GM18519 (cell line): Measurements from ENCODE around the gene MESP2.

Experiments
- ATAC-seq: cut with Tn5 transposase; IDR thresholded peaks from one replicate; pipeline ENCODE4 v1.9.1; 2021; ENCODE audit warnings: mild to moderate bottlenecking, moderate library complexity; ENCODE audit not compliant: unreplicated experiment, low FRiP score

Gene MESP2

DNA sequence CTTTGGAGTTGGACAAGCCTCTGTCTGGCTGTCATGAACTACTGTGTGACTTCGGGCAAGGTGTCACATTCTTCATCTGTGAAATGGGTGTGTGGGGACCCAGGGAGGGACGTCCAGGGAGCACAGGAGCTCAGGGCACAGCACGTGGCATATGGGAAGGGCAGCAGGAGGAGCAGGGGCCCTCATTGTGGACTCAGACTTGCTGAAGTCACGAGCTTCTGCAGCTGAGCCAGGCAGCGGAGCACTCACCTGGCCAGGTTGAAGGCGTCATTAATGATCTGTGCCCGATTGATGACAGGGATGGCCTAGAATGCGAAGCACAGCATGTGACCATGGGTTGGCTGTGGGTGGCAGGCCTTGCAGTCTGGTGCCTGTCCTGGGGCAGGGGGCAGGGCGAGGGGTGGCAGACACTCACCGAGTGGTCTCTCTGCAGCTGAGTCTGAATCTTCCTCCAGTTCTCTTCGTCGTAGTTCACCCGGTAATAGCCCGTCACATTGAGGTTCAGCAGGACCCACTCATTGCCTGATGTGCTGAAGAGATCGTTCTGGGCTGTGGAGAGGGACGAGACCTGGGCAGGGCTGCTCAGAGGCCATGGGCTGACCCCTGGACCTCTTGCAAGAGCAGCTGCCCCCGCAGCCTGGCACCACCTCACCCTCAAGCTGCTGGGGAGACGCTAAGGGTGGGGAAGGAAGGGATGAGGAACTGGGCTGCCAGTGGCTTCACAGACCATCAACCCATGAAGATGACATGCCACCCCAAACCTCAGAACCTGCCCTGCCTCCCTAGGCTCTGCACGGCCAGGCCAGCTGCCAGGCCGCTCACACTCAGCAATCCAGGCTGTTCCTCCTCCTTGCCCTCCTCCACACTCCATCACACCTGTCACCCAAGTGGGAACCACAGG is 23.1 kb downstream of the MESP2 start:
- no peak for ATAC-seq

DNA sequence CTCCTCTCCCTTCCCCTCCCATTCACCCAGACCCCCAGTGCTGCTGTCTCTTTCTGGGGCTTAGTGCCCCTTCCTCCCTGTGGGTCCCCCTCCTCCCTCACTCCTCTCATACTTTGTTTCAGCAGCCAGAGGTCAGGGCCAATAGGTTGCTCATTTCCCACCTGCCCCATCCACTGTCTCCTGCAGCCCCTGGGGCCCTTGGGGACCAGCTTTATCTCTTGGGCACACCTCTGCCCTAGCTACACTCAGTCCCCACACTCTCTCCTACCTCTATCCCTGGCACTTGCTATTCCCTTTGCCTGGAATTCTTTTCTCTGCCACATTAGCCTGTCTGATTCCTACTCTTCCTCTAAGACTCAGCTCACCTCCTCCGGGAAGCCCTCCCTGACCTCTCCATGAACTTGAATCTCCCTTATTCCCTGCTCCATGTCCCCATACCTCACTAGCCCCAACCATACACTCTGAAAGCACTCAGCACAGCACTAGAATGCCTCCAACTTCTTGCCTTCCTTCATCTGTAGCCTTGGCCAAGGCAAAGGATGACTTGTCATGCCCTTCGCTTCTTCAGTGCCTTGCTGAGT is 23.9 kb downstream of the MESP2 start:
- no peak for ATAC-seq

- no peak for ATAC-seq
Observed at GRCh38 chr15:89801471-89802195, 25.5 kb downstream of the MESP2 start.

GRCh38 chr15:89802231-89802928 is 26.2 kb downstream of the MESP2 start:
- no peak for ATAC-seq

GRCh38 chr15:89802986-89803824 is 27.1 kb downstream of the MESP2 start:
- no peak for ATAC-seq

DNA sequence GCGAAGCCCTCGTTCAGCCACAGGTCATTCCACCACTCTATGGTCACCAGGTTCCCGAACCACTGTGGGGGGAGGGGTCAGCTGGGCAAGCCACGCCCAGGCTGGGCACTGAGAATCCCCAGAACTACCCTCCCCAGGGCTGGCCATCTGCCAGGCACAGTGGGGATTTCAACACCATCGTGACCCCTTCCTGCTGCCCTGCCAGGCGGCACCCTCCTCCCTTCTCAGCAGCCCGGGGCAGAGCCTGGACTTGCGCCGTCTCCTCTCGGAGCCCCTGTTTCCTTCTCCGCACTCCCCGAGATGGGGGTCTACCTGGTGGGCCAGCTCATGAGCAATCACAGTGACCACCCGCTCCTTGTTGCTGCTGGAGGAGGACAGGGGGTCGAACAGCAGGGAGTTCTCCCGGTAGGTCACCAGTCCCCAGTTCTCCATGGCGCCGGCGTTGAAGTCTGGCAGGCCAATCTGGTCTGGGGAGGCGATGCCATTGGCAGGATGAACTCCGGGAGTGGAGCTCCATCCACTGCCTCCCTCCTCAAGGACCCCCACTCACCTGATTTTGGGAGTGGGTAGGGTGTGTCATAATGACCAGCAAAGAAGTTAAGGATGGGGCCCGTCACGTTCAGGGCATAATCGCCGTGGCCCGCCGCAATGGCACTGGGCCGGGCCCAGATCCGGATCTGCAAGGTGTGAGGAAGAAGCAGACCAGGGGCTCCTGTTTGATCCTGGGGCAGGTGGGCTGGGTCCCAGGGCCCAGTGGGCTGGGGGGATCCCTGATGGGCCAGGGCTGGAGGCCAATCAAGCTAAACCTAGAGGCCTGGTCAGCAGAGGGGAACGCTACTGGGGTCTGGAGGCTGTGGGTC is 28.0 kb downstream of the MESP2 start:
- no peak for ATAC-seq

DNA sequence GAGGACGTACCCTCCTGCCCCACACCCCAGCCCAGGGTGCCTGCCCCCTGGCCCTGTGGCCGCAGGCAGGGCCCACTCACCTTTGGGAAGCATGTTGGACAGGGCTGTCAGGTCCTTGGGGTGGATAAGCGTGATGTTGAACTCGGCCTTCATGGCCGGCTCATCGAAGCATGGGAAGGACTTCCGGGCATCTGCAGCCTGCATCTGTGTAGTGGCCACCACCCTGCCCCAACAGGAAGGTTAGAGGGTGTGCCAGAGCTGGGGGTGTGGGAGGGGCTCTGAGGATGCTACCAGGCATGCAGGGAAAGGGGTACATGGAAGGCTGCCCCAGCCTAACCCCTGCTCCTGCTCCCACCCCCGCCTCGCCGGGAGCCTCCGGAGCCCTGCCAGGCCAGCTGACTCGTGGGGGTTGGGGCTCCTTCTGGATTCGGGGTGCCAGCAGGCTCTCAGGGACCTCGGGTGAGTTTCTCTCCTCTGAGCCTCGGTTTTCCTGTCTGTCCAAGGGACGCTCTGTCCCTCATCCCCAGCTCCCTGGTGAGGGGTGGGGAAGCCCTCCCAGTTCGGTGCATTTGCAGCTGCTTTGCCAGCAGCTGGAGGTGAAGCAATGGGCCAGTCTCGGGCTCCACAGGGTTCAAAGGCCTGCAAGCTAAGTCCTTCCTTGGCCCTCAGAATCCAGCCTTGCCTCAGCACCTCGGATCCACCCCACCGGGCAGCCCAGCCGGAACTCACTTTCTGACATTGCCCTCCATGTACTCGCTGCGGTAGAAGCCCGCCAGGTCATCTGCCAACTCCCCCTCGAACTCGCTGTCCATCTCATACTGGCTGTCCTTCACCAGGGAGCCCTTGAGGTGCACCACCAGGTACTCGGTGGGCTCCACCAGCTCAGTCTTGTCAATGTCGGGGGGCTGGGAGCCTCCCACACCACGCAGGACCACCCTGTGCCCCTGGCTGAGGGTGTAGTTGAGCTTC is 29.4 kb downstream of the MESP2 start:
- no peak for ATAC-seq

GRCh38 chr15:89806210-89806558 is 30.1 kb downstream of the MESP2 start:
- no peak for ATAC-seq

DNA sequence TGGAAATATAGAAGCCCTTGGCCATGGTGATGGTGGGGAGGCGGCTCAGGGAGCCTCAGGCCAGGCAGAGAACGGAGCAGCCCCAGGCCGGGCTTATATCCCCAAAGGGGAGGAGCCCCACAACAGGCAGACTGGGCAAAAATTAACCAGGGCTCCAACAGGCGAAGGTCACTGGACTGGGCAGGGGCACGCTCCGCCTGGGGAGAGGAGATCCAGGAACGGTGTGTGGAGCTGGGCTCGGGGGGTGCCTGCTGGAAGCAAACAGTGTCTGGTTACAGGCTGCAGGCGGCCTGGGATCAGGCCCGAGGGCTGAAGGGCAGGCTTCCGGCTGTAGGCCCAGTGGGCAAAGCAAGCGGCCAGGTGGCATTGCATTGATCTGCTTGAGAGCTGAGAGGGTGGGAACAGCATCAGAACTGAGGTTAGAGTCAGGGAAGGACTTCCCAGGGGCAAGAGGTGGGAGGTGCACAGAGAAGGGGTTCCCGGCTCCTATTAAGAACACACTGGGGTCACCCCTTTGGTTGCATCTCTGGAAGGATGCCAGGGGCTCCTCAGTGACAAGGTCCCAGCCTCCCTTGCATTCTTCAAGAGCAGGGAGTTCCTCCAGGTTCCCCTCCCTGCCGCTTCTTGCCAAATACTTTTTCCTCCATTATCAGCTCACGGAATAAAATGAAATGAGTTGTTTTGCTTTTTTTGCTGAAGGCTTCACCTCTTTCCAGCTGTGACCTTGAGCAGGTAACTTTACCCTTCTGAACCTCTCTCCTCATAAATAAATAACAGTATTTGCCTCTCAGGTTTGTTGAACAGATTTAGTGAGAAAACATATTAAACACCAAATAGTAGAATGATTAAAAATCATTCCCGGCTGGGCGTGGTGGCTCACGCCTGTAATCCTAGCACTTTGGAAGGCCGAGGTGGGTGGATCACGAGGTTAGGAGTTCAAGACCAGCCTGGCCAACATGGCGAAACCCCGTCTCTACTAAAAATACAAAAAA is 30.7 kb downstream of the MESP2 start:
- ATAC-seq = no peak

- no peak for ATAC-seq
Observed at GRCh38 chr15:89807689-89808088, 31.6 kb downstream of the MESP2 start.

GRCh38 chr15:89808160-89808870 is 32.2 kb downstream of the MESP2 start:
- no peak for ATAC-seq

DNA sequence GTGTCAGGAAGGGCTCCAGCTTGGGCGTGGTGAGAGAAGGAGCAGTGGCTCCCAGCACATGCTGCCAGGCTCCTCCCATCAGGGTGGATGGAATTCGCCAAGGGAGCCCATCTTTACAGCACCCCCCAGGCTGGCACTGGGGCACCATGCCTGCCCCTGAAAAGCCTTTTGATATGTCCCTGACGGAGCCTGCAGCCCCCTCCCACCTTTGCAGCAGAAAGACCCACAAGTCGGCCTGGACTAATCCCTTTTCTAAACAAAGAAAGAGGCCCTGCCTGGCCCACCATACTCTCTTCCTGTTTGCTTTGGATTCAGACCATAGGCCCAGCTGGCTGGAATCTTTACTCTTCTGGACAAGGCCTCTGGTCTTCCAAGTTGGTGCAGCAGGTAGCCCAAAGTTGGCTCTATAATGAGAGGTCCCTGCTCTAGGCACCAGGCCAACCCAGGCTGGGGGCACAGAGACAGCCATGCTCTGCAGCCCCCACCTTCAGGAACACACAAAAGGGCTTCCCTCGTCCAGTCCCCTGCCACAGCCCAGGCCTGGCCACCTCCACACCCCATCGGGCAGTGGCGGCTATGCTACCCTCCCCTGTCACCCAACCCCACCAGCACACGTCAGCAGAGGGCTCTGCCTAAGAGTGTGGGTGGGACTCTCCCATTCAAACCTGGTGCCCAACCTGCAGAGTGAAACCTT is 33.1 kb downstream of the MESP2 start:
- no peak for ATAC-seq

DNA sequence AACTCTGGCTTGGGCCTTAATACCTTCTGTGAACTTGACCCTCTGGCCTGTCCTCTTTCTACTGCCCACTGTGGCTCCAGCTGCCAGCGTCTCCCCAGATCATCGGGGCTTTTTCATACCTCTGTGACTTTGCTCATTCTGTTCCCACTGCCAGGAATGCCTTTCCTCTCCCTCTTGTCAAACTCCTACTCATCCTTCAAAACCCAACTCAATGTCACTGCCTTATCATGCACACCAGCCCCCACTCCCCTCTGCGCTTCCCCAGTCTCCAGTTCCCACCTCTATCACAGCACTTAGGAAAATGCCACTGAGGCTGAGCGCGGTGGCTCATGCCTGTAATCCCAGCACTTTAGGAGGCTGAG is 33.6 kb downstream of the MESP2 start:
- ATAC-seq = no peak

GRCh38 chr15:89810837-89811236 is 34.7 kb downstream of the MESP2 start:
- no peak for ATAC-seq

DNA sequence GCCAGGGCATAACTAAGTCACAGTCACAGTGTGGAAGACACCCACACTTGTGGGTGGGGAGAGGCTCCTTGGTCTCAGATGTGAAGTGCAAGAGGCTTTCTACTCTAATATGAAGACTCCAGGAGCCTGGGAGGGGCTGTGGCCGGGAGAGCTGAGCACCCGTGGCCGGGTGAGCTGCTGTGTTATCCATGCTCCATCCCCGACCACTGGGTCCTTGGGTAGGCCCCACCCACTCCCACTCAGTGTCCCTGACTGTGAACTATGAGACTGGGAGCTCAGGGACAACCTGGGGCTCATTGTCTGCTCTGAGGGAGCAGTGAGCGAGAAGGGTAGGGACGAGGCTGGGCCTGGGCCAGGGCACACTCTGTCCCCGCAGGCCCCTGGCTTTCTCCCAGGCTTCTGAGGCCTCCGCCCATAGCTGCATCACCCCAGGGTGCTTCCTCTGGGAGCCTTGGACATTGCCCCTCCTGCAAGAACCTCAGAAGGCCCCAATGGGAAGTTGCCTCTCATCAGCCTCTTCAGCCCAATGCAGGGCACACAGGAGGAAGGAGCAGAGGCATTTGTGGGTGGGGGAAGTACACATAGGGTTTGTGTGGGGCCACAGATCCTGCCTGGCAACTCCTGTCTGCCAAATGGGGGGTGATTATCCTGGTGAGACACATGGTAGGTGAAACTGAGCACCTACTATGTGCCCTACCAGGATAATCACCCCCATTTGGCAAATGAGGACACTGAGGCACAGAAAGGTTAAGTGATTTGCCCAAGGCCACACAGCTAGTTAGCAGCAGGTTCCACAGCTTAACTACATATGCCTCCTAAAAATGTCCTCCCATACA is 36.1 kb downstream of the MESP2 start:
- no peak for ATAC-seq
